SK-N-SH treated with all-trans-retinoic acid at 6 μM for 48 hours (cell line): ENCODE data around the gene CACNB2.

Experiments used
- ARNTL ChIP-seq: fragments of 450-650 bp; formaldehyde crosslinking; IDR thresholded peaks from 2 replicates; pipeline ENCODE4 v1.5.0; 2020; ENCODE audit warnings: low read depth, mild to moderate bottlenecking, moderate library complexity, borderline replicate concordance
- CREB5 ChIP-seq: fragments of 250-450 bp; sonication (Bioruptor Pico); IDR thresholded peaks from 2 replicates; pipeline ENCODE4 v1.5.1; 2020; ENCODE audit warnings: low read depth, mild to moderate bottlenecking, moderate library complexity
- CSRNP3 ChIP-seq: fragments of 250-450 bp; sonication (Bioruptor Pico); IDR thresholded peaks from 2 replicates; pipeline ENCODE4 v1.5.1; 2021; ENCODE audit warnings: mild to moderate bottlenecking, moderate library complexity
- ESRRG ChIP-seq: fragments of 250-450 bp; sonication (Bioruptor Pico); IDR thresholded peaks from 2 replicates; pipeline ENCODE4 v1.6.1; 2021; ENCODE audit warnings: mild to moderate bottlenecking
- ISL1 ChIP-seq: fragments of 250-450 bp; sonication (Bioruptor Pico); IDR thresholded peaks from 2 replicates; pipeline ENCODE4 v2.1.2; 2022; ENCODE audit warnings: mild to moderate bottlenecking, moderate library complexity
- PATZ1 ChIP-seq: fragments of 250-450 bp; sonication (Bioruptor Pico); IDR thresholded peaks from 2 replicates; pipeline ENCODE4 v1.8.0; 2020; ENCODE audit warnings: mild to moderate bottlenecking, moderate library complexity, borderline replicate concordance
- RARB ChIP-seq: fragments of 250-450 bp; sonication (Bioruptor Pico); IDR thresholded peaks from 2 replicates; pipeline ENCODE4 v1.8.0; 2021; ENCODE audit warnings: mild to moderate bottlenecking, moderate library complexity
- TCF4 ChIP-seq: fragments of 250-450 bp; sonication (Bioruptor Pico); IDR thresholded peaks from 2 replicates; pipeline ENCODE4 v1.8.0; 2021; ENCODE audit warnings: mild to moderate bottlenecking, moderate library complexity, borderline replicate concordance
- TOX ChIP-seq: fragments of 250-450 bp; sonication (Bioruptor Pico); IDR thresholded peaks from 2 replicates; pipeline ENCODE4 v1.8.0; 2021; ENCODE audit warnings: mild to moderate bottlenecking, moderate library complexity, borderline replicate concordance
- TSHZ2 ChIP-seq: fragments of 250-450 bp; sonication (Bioruptor Pico); IDR thresholded peaks from 2 replicates; pipeline ENCODE4 v1.5.0; 2020; ENCODE audit warnings: mild to moderate bottlenecking, moderate library complexity
- ZFP30 ChIP-seq: fragments of 450-650 bp; formaldehyde crosslinking; IDR thresholded peaks from 2 replicates; pipeline ENCODE4 v1.5.0; 2022; ENCODE audit warnings: mild to moderate bottlenecking, moderate library complexity

- TF ChIP-seq TOX (CRISPR knock-in tag) (no peak), RARB (CRISPR knock-in tag) (no peak), PATZ1 (CRISPR knock-in tag) (no peak), ESRRG (CRISPR knock-in tag) (no peak), TCF4 (CRISPR knock-in tag) (no peak), ISL1 (CRISPR knock-in tag) (no peak), ARNTL (CRISPR knock-in tag) (no peak), ZFP30 (no peak), TSHZ2 (CRISPR knock-in tag) (no peak), CSRNP3 (CRISPR knock-in tag) (no peak), CREB5 (CRISPR knock-in tag) (no peak)
These were observed 106.7 kb downstream of the CACNB2 start for GRCh38 chr10:18246967-18247366.
